Breast epithelium (tissue), 3 donors: Measurements from ENCODE around the gene TRAF3IP1.

Experiments
- CTCF ChIP-seq, 3 donors: fragments of 450-650 bp; IDR thresholded peaks; one replicate each; pipeline ENCODE4 v1.5.1; 2016 to 2017; ENCODE audit warnings: antibody characterized with exemption in 3 of 3, mild to moderate bottlenecking in 3 of 3, moderate library complexity in 3 of 3
- POLR2AphosphoS5 ChIP-seq, 3 donors: sonication (generic); formaldehyde crosslinking; IDR thresholded peaks; one replicate each; pipeline ENCODE4 v1.6.1; 2017; ENCODE audit warnings: antibody characterized with exemption in 3 of 3

GRCh38 chr2:238290715-238291549 is 29.4 kb upstream of the TRAF3IP1 start:
- TF ChIP-seq CTCF (IDR thresholded peaks at IDR 0.05) (no peak), POLR2AphosphoS5 (IDR thresholded peaks at IDR 0.05) (no peak)
